Stimulated activated CD4-positive, alpha-beta T cell treated with anti-CD3 and anti-CD28 coated beads, TNF-alpha, amount 100 ng/mL, for 4 hours (primary cell): ENCODE data around the gene GRID1.
"Not testable (repeated sequence)": the region's sequence is repeated elsewhere in the genome, so short reads cannot be mapped to it uniquely, and the experiment has no call there.

Source experiments
- DNase-seq, 3 experiments: peaks; one replicate each; pipeline ENCODE4 v3.0.0-alpha.2; 2020; ENCODE audit warnings: low read depth in 3 of 3

Gene GRID1

GRCh38 chr10:86253091-86254072 lies 113.2 kb downstream of the GRID1 start:
- DNase-seq: no peak

GRCh38 chr10:86252556-86252955 lies 114.0 kb downstream of the GRID1 start:
- DNase-seq: no peak

- no peak for DNase-seq
Observed at GRCh38 chr10:86252079-86252478, 114.5 kb downstream of the GRID1 start.

GRCh38 chr10:86251426-86251825 lies 115.2 kb downstream of the GRID1 start:
- no peak for DNase-seq

- DNase-seq: no peak
Observed at GRCh38 chr10:86250399-86250798, 116.2 kb downstream of the GRID1 start.

GRCh38 chr10:86249794-86250193 lies 116.8 kb downstream of the GRID1 start:
- DNase-seq: no peak

GRCh38 chr10:86248062-86248461 lies 118.5 kb downstream of the GRID1 start:
- no peak for DNase-seq

- DNase-seq: no peak
Observed at GRCh38 chr10:86247588-86247987, 119.0 kb downstream of the GRID1 start.

- no peak for DNase-seq
Observed at GRCh38 chr10:86247073-86247472, 119.5 kb downstream of the GRID1 start.

- no peak for DNase-seq
Observed at GRCh38 chr10:86246279-86246940, 120.2 kb downstream of the GRID1 start.

GRCh38 chr10:86245015-86245394 lies 121.6 kb downstream of the GRID1 start:
- no peak for DNase-seq

GRCh38 chr10:86244297-86245014 lies 122.1 kb downstream of the GRID1 start:
- DNase-seq: no peak

- DNase-seq: no peak
Observed at GRCh38 chr10:86243651-86244155, 122.9 kb downstream of the GRID1 start.

GRCh38 chr10:86242761-86243160 lies 123.8 kb downstream of the GRID1 start:
- no peak for DNase-seq

- DNase-seq: not testable (repeated sequence)
Observed at GRCh38 chr10:86238089-86238488, 128.5 kb downstream of the GRID1 start.

- DNase-seq: no peak
Observed at GRCh38 chr10:86234541-86235270, 131.9 kb downstream of the GRID1 start.

- no peak for DNase-seq
Observed at GRCh38 chr10:86234107-86234506, 132.5 kb downstream of the GRID1 start.

GRCh38 chr10:86233131-86233530 lies 133.5 kb downstream of the GRID1 start:
- no peak for DNase-seq

- DNase-seq: no peak
Observed at GRCh38 chr10:86232644-86233043, 134.0 kb downstream of the GRID1 start.

- no peak for DNase-seq
Observed at GRCh38 chr10:86231796-86232560, 134.6 kb downstream of the GRID1 start.
